ENCODE measurements around the gene DCUN1D1. TPM values are rescaled to one million over a fixed set of nuclear protein-coding genes. Genes with fewer than 3 reads are reported as not detected.

DCUN1D1 gene
- total RNA-seq, 4 donors from 2014 or later, result 31.1 to 57.7 (median 43.4) TPM

GRCh38 chr3:182913889-182914288, 66.4 kb downstream of the DCUN1D1 start:
- no peak for TF ChIP-seq CTCF (IDR thresholded peaks at IDR 0.05; ENCODE audit: low read depth)

GRCh38 chr3:182912474-182912873, 67.9 kb downstream of the DCUN1D1 start:
- TF ChIP-seq CTCF (IDR thresholded peaks at IDR 0.05; ENCODE audit: low read depth), result no peak

- no peak for TF ChIP-seq CTCF (IDR thresholded peaks at IDR 0.05; ENCODE audit: low read depth)
Observed at GRCh38 chr3:182911782-182912111, 68.6 kb downstream of the DCUN1D1 start.

GRCh38 chr3:182910936-182911781, 69.2 kb downstream of the DCUN1D1 start:
- no peak for TF ChIP-seq CTCF (IDR thresholded peaks at IDR 0.05; ENCODE audit: low read depth)

- TF ChIP-seq CTCF (IDR thresholded peaks at IDR 0.05; ENCODE audit: low read depth), result no peak
Observed at GRCh38 chr3:182909318-182910040, 70.9 kb downstream of the DCUN1D1 start.

GRCh38 chr3:182908471-182908870, 71.9 kb downstream of the DCUN1D1 start:
- no peak for TF ChIP-seq CTCF (IDR thresholded peaks at IDR 0.05; ENCODE audit: low read depth)

GRCh38 chr3:182906036-182906435, 74.3 kb downstream of the DCUN1D1 start:
- no peak for TF ChIP-seq CTCF (IDR thresholded peaks at IDR 0.05; ENCODE audit: low read depth)

All from subcutaneous adipose tissue (tissue), 4 donors.